Caco-2 (cell line): Measurements from ENCODE around the gene GRID1. TPM values are rescaled to one million over a fixed set of nuclear protein-coding genes. Genes with fewer than 3 reads are reported as not detected.

Experiments
- BruUV-seq: library from RNA; stranded (reverse); fragments of 400-500 nt; replicated peaks from 2 replicates; lab custom pipeline; 2021; lab: Mats Ljungman, UMichigan
- CTCF ChIA-PET: fragments of 300-600 bp; sonication (Branson Sonifier 250); formaldehyde crosslinking; loops from one replicate; lab custom pipeline; 2022; ENCODE audit warnings: antibody characterized with exemption; lab: Charles Lee
- POLR2A ChIA-PET: fragments of 300-600 bp; sonication (Branson Sonifier 250); formaldehyde crosslinking; loops from one replicate; lab custom pipeline; 2022; ENCODE audit warnings: antibody characterized with exemption; lab: Charles Lee
- DNase-seq, 2 experiments: peaks; one replicate each; pipeline versions ENCODE4 v3.0.0 to v3.0.0-alpha.2; 2020 to 2022
- H3K27me3 ChIP-seq: replicated peaks from 2 replicates; pipeline ENCODE4 v1.6.0; 2011; ENCODE audit warnings: low read length; ENCODE audit not compliant: control insufficient read depth, insufficient read depth
- H3K36me3 ChIP-seq: 2 replicates; pipeline ENCODE4 v1.5.1; 2011; ENCODE audit warnings: low read length; ENCODE audit not compliant: control insufficient read depth, insufficient read depth
- H3K4me1 ChIP-seq: fragments of 250-450 bp; sonication (Bioruptor Pico); 2 replicates; pipeline ENCODE4 v1.5.1; 2020; ENCODE audit warnings: mild to moderate bottlenecking
- H3K4me3 ChIP-seq: 2 replicates; pipeline ENCODE4 v1.5.1; 2011; ENCODE audit warnings: low read depth, mild to moderate bottlenecking, control low read depth, low read length
- H3K9me3 ChIP-seq: fragments of 250-450 bp; sonication (Bioruptor Pico); 2 replicates; pipeline ENCODE4 v1.5.1; 2020; ENCODE audit warnings: mild to moderate bottlenecking, moderate library complexity
- H3K27ac Mint-ChIP-seq: one replicate; pipeline ENCODE4 v1.8.0; 2022; ENCODE audit warnings: mixed read lengths; ENCODE audit not compliant: unreplicated experiment
- H3K27me3 Mint-ChIP-seq: one replicate; pipeline ENCODE4 v1.8.0; 2022; ENCODE audit warnings: mixed read lengths; ENCODE audit not compliant: insufficient read depth, unreplicated experiment
- H3K36me3 Mint-ChIP-seq: one replicate; pipeline ENCODE4 v1.8.0; 2022; ENCODE audit warnings: mild to moderate bottlenecking, mixed read lengths; ENCODE audit not compliant: insufficient read depth, unreplicated experiment
- H3K4me1 Mint-ChIP-seq: one replicate; pipeline ENCODE4 v1.8.0; 2022; ENCODE audit warnings: low read depth, mixed read lengths; ENCODE audit not compliant: unreplicated experiment
- H3K4me3 Mint-ChIP-seq: one replicate; pipeline ENCODE4 v1.8.0; 2022; ENCODE audit warnings: mild to moderate bottlenecking, moderate library complexity, mixed read lengths; ENCODE audit not compliant: unreplicated experiment
- H3K9me3 Mint-ChIP-seq: one replicate; pipeline ENCODE4 v1.8.0; 2022; ENCODE audit warnings: mixed read lengths; ENCODE audit not compliant: unreplicated experiment
- intact Hi-C: fragments of 100-400 bp; cut with micrococcal nuclease; formaldehyde crosslinking; loops from one replicate; pipeline ENCODE4 v1.10.0; 2022; ENCODE audit not compliant: unreplicated experiment
- total RNA-seq: library from RNA; stranded (reverse); gene quantifications from 2 replicates; pipeline ENCODE4 v1.2.3, GENCODE V29; 2022
- TF ChIP-seq, protein P1 (sequence below), 2 experiments: fragments of 200-600 bp in 1 of 2; IDR thresholded peaks; 1 replicate in 1 of 2; 2 replicates in 1 of 2; pipeline versions ENCODE4 v1.5.1 to v1.8.0; 2011 to 2022; ENCODE audit warnings: antibody characterized with exemption in 1 of 2, control low read depth in 1 of 2, inconsistent platforms in 1 of 2, low read depth in 1 of 2, low read length in 1 of 2, mild to moderate bottlenecking in 1 of 2, moderate library complexity in 1 of 2; ENCODE audit not compliant: insufficient read depth in 1 of 2, severe bottlenecking in 1 of 2, unreplicated experiment in 1 of 2

The GRID1 gene
- total RNA-seq, 1 experiment from 2014 or later: 8.0 TPM

DNA sequence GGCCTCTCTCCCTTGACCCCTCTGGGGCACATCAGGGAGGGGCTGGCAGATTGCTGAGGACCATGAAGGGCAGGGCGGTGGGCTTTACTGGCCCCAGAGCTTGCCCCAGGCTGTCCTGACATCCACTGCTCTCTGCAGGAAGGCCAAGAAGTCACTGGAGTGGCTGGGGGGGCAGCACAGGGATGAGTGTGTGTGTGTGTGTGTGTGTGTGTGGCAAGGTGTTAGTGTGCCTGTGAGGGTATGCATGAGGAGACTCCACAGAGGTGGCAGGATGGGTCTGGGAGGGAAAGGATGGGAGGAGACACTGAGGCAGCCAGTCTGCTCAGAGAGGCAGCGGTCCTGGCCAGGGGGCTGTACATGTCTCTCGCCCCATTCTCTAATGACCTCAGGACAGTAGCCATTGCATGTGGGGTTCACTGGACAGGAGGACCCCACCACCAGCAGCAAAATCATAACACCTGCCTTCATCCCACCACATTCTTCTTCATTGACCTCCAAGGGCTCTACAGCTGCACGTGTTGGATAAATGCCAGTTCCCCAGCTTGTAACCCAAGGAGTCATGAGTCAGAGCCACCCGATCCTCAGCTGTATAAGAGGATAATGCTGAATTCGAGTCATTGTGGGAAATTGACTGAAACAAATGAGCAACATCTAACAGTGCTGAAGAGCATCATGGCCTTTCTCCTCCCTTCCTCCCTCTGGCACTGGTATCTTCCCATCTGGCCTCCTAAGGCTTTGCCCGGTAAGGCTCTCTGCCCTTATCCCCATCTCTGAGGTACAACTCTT is 720.5 kb downstream of the GRID1 start:
- Mint-ChIP-seq H3K36me3 (peaks cover 23% of the 10 kb centered on the region), H3K9me3 (no peaks in the 10 kb centered on the region), H3K27ac (no peak overlapping the region), H3K4me1 (peaks cover 48% of the 10 kb centered on the region), H3K4me3 (no peak overlapping the region), H3K27me3 (no peaks in the 10 kb centered on the region)
- Histone ChIP-seq H3K27me3 (no peaks in the 10 kb centered on the region), H3K4me3 (no peak overlapping the region), H3K9me3 (0 out of 2 replicates have a peak, but pooled peaks cover 2% of the 10 kb centered on the region), H3K4me1 (peaks cover 55% of the 10 kb centered on the region), H3K36me3 (no peaks in the 10 kb centered on the region)
- intact Hi-C loops: loop anchor here (10.0 kb wide), 1 partner anchor 211 kb away; no protein-coding TSS in a partner anchor
- TF ChIP-seq, protein P1, sequence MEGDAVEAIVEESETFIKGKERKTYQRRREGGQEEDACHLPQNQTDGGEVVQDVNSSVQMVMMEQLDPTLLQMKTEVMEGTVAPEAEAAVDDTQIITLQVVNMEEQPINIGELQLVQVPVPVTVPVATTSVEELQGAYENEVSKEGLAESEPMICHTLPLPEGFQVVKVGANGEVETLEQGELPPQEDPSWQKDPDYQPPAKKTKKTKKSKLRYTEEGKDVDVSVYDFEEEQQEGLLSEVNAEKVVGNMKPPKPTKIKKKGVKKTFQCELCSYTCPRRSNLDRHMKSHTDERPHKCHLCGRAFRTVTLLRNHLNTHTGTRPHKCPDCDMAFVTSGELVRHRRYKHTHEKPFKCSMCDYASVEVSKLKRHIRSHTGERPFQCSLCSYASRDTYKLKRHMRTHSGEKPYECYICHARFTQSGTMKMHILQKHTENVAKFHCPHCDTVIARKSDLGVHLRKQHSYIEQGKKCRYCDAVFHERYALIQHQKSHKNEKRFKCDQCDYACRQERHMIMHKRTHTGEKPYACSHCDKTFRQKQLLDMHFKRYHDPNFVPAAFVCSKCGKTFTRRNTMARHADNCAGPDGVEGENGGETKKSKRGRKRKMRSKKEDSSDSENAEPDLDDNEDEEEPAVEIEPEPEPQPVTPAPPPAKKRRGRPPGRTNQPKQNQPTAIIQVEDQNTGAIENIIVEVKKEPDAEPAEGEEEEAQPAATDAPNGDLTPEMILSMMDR (IDR thresholded peaks at IDR 0.05; ENCODE audit: insufficient read depth in 1 of 2, low read depth in 1 of 2, low read length in 1 of 2, severe bottlenecking in 1 of 2, unreplicated experiment in 1 of 2): no peak
- ChIA-PET POLR2A (no interaction called here), CTCF (no interaction called here)
- no TSS peak for BruUV-seq
- DNase-seq: no peak

DNA sequence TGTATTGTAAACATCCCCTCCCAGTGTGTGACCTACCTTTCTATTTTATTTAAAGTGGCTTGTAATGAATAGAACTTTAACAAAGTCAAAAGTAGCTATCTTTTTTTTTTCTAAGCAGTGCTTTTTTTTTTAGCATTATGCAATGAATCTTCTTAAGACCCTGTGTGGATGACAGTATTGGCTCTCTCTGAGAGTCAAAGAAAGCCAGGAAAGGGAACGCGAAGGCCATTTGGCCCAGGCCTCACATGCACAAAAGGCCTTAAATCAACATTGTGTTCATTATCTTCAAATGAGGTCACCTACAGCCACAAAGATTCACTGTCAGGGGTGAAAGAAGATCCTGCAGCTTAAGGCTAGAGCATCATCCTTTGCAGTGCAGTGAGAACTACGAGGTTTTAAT is 721.5 kb downstream of the GRID1 start:
- Histone ChIP-seq H3K9me3 (no peaks in the 10 kb centered on the region), H3K27me3 (no peaks in the 10 kb centered on the region), H3K36me3 (no peaks in the 10 kb centered on the region), H3K4me1 (peaks cover 53% of the 10 kb centered on the region), H3K4me3 (no peak overlapping the region)
- peak overlapping the region; percentile 90 for H3K27ac Mint-ChIP-seq
- H3K27me3 Mint-ChIP-seq: no peaks in the 10 kb centered on the region
- H3K4me1 Mint-ChIP-seq: peaks cover 43% of the 10 kb centered on the region
- no peak overlapping the region for H3K4me3 Mint-ChIP-seq
- intact Hi-C loops: loop anchor here (10.0 kb wide), 1 partner anchor 210 kb away; no protein-coding TSS in a partner anchor
- ChIA-PET POLR2A (no interaction called here), CTCF (no interaction called here)
- TF ChIP-seq, protein P1 (IDR thresholded peaks at IDR 0.05; ENCODE audit: insufficient read depth in 1 of 2, low read depth in 1 of 2, low read length in 1 of 2, severe bottlenecking in 1 of 2, unreplicated experiment in 1 of 2): no peak
- H3K36me3 Mint-ChIP-seq: peaks cover 21% of the 10 kb centered on the region
- DNase-seq: no peak
- no TSS peak for BruUV-seq
- H3K9me3 Mint-ChIP-seq: no peaks in the 10 kb centered on the region

DNA sequence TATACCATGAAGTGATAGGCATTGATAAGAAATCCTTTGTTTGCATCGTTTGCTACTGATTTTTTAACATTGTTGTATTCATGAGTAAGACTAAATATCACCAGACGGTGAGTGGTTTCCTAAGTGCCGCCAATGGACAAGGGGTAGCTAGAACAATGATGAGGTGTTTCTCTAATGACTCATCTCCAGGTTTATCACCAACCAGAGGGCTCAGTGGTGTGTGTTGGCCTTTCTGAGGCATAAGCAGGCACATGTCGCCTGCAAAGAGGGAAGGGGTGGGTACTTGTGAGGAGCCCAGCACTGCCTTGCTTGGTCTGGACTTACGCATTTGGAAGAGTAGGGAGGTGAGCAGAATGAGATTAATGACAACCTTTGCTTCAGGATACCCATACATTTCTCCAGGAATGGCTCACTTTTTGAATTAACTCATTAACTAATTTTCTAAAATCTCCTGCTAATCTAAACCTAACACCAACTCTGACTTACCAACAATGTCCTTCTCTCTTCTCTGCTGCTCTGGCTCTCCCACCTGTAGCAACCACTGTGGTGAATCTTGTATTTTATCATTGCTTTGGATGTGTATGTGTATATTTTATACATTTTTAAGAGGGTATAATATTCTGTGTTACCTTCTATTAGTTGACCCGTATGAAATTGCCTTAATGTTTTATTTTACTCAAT is 722.6 kb downstream of the GRID1 start:
- TF ChIP-seq, protein P1 (IDR thresholded peaks at IDR 0.05; ENCODE audit: insufficient read depth in 1 of 2, low read depth in 1 of 2, low read length in 1 of 2, severe bottlenecking in 1 of 2, unreplicated experiment in 1 of 2): no peak
- intact Hi-C loops: loop anchor here (2.0 to 10.0 kb wide), 3 partner anchors 95 to 233 kb away; no protein-coding TSS in a partner anchor
- Mint-ChIP-seq H3K27me3 (no peaks in the 10 kb centered on the region), H3K27ac (peak overlapping the region; percentile 90), H3K4me3 (peak overlapping the region; percentile 32), H3K36me3 (peaks cover 15% of the 10 kb centered on the region), H3K9me3 (no peaks in the 10 kb centered on the region), H3K4me1 (peaks cover 36% of the 10 kb centered on the region)
- TSS peak; percentile 76 for BruUV-seq
- Histone ChIP-seq H3K27me3 (no peaks in the 10 kb centered on the region), H3K36me3 (no peaks in the 10 kb centered on the region), H3K9me3 (no peaks in the 10 kb centered on the region), H3K4me1 (peaks cover 53% of the 10 kb centered on the region), H3K4me3 (no peak overlapping the region)
- CTCF ChIA-PET: no interaction called here
- POLR2A ChIA-PET: no interaction called here
- DNase-seq: peak; percentile 54 to 61
